Smooth muscle cell (in vitro differentiated cells): ENCODE results near the gene NEDD8. TPM values are rescaled to one million over a fixed set of nuclear protein-coding genes. Genes with fewer than 3 reads are reported as not detected.

Experiments
- DNase-seq: peaks from one replicate; lab custom pipeline; 2025; ENCODE audit not compliant: unreplicated experiment; lab: John Stamatoyannopoulos, UW
- H2AFZ ChIP-seq: fragments of 200-600 bp; sonication (generic); 2 replicates; pipeline ENCODE4 v1.6.0; 2016; ENCODE audit warnings: antibody characterized with exemption, low read depth, mild to moderate bottlenecking
- H3F3A ChIP-seq: fragments of 200-600 bp; sonication (generic); 2 replicates; pipeline ENCODE4 v1.6.0; 2017; ENCODE audit warnings: antibody characterized with exemption, low read depth
- H3K27ac ChIP-seq: fragments of 200-600 bp; sonication (generic); 2 replicates; pipeline ENCODE4 v1.5.1; 2016; ENCODE audit warnings: low read depth, mild to moderate bottlenecking
- H3K27me3 ChIP-seq: fragments of 200-600 bp; sonication (generic); 2 replicates; pipeline ENCODE4 v1.6.1; 2016; ENCODE audit warnings: low read depth, mild to moderate bottlenecking
- H3K36me3 ChIP-seq: fragments of 200-600 bp; sonication (generic); 2 replicates; pipeline ENCODE4 v1.5.1; 2016; ENCODE audit warnings: low read depth
- H3K4me1 ChIP-seq: fragments of 200-600 bp; sonication (generic); 2 replicates; pipeline ENCODE4 v1.5.1; 2016; ENCODE audit warnings: low read depth
- H3K4me2 ChIP-seq: fragments of 200-600 bp; sonication (generic); 2 replicates; pipeline ENCODE4 v1.6.0; 2016; ENCODE audit warnings: mild to moderate bottlenecking
- H3K4me3 ChIP-seq: fragments of 200-600 bp; sonication (generic); 2 replicates; pipeline ENCODE4 v1.5.1; 2016; ENCODE audit warnings: mild to moderate bottlenecking
- H3K79me2 ChIP-seq: fragments of 200-600 bp; sonication (generic); 2 replicates; pipeline ENCODE4 v1.6.0; 2016; ENCODE audit warnings: low read depth, mild to moderate bottlenecking
- H3K9ac ChIP-seq: fragments of 200-600 bp; sonication (generic); 2 replicates; pipeline ENCODE4 v1.6.0; 2016; ENCODE audit warnings: low read depth
- H3K9me3 ChIP-seq: fragments of 200-600 bp; sonication (generic); replicated peaks from 2 replicates; pipeline ENCODE4 v1.5.1; 2016; ENCODE audit warnings: low read depth
- H4K20me1 ChIP-seq: fragments of 200-600 bp; sonication (generic); 2 replicates; pipeline ENCODE4 v1.6.0; 2016; ENCODE audit warnings: low read depth
- CTCF ChIP-seq: fragments of 200-600 bp; sonication (generic); IDR thresholded peaks from 2 replicates; pipeline ENCODE4 v1.5.1; 2017; ENCODE audit warnings: borderline replicate concordance, mild to moderate bottlenecking, antibody characterized with exemption; ENCODE audit not compliant: insufficient read depth, poor library complexity, severe bottlenecking
- WGBS: methylation state at CpG from one replicate; pipeline ENCODE4 v1.1.7; 2016; ENCODE audit warnings: low lambda C conversion rate; 5-methylcytosine and 5-hydroxymethylcytosine counted together
- polyA plus RNA-seq: library from polyadenylated mRNA; unstranded; fragments of >200 nt; fragmentation: Nextera tagmentation; extraction: Ambion mirVana; gene quantifications from 2 replicates; pipeline ENCODE4 v1.2.1, GENCODE V29; 2016
- total RNA-seq: library from RNA; depleted of rRNA; stranded (reverse); fragments of >200 nt; gene quantifications from 2 replicates; pipeline ENCODE4 v1.2.3, GENCODE V29; 2014

Gene NEDD8
- total and polyA plus RNA-seq, 2 experiments from 2014 or later = 211 to 375 TPM

GRCh38 chr14:24184104-24184970 lies 47.8 kb downstream of the NEDD8 start:
- Histone ChIP-seq H3K79me2 (peaks cover 9% of the 10 kb centered on the region), H3K27ac (no peak overlapping the region), H3K9me3 (no peaks in the 10 kb centered on the region), H3K27me3 (no peaks in the 10 kb centered on the region), H3K4me1 (peaks cover 11% of the 10 kb centered on the region), H3K4me3 (no peak overlapping the region), H3K9ac (no peak overlapping the region), H2AFZ (no peak overlapping the region), H3K36me3 (no peaks in the 10 kb centered on the region), H3F3A (peaks cover 5% of the 10 kb centered on the region), H3K4me2 (no peak overlapping the region), H4K20me1 (no peaks in the 10 kb centered on the region)
- DNase-seq = no peak
- WGBS = 95% methylated on average over 19 of the region's 19 CpGs
- no peak for TF ChIP-seq CTCF

GRCh38 chr14:24183014-24183481 lies 49.1 kb downstream of the NEDD8 start:
- no peak overlapping the region for H3K9ac ChIP-seq
- no peak overlapping the region for H2AFZ ChIP-seq
- no peak for TF ChIP-seq CTCF
- H3F3A ChIP-seq = no peaks in the 10 kb centered on the region
- H3K9me3 ChIP-seq = no peaks in the 10 kb centered on the region
- H3K27me3 ChIP-seq = no peaks in the 10 kb centered on the region
- H3K27ac ChIP-seq = no peak overlapping the region
- H3K4me3 ChIP-seq = no peak overlapping the region
- no peak for DNase-seq
- H3K36me3 ChIP-seq = no peaks in the 10 kb centered on the region
- H3K4me2 ChIP-seq = no peak overlapping the region
- H3K79me2 ChIP-seq = peaks cover 9% of the 10 kb centered on the region
- H3K4me1 ChIP-seq = peaks cover 6% of the 10 kb centered on the region
- H4K20me1 ChIP-seq = no peaks in the 10 kb centered on the region
- 97% methylated on average over 15 of the region's 15 CpGs for WGBS

GRCh38 chr14:24182110-24182882 lies 49.9 kb downstream of the NEDD8 start:
- Histone ChIP-seq H3K36me3 (no peaks in the 10 kb centered on the region), H3K79me2 (peaks cover 5% of the 10 kb centered on the region), H3K4me2 (no peak overlapping the region), H3F3A (no peaks in the 10 kb centered on the region), H3K27ac (no peak overlapping the region), H3K4me1 (no peaks in the 10 kb centered on the region), H3K4me3 (no peak overlapping the region), H3K9me3 (no peaks in the 10 kb centered on the region), H3K9ac (no peak overlapping the region), H3K27me3 (no peaks in the 10 kb centered on the region), H4K20me1 (no peaks in the 10 kb centered on the region), H2AFZ (no peak overlapping the region)
- no peak for TF ChIP-seq CTCF
- no peak for DNase-seq
- WGBS = 90% methylated on average over 14 of the region's 14 CpGs
